Heart left ventricle (tissue), 13 donors: ENCODE data around the gene PEA15.

Experiments used
- POLR2A ChIP-seq, 2 donors: fragments of 450-650 bp; IDR thresholded peaks; one replicate each; pipeline ENCODE4 v1.6.1; 2017; ENCODE audit warnings: antibody characterized with exemption in 2 of 2, mild to moderate bottlenecking in 2 of 2, moderate library complexity in 2 of 2
- TF ChIP-seq, protein P1 (sequence below), 12 donors: fragments of 200-600 bp; sonication (generic) in 4 of 12; IDR thresholded peaks; one replicate each; pipeline versions ENCODE4 v1.5.0 to v1.8.0; 2018 to 2022; ENCODE audit warnings: antibody characterized with exemption in 12 of 12, mild to moderate bottlenecking in 5 of 12
- donor health status: ischemic (EF 13 %, LVEDD 7.1; RV severe dilation, severe dysfunction).
- donor health status: DM: no; HTN: yes; CAD: no.
- donor health status: DM: no; HTN: no; CAD: no.
- donor health status: ischemic (EF 25% LVEDD 6.9; RV normal size, moderate dysfunction).
- donor health status: ischemic (EF 25% LVEDD 5.7; RV mildly dilated, moderate dysfunction).
- donor health status: ischemic (EF 35%, LVEDD 5.7; RV mildly dilated, moderate dysfunction).
- donor health status: nonischemic (EF 11% LVEDD 7.7; RV severe dilation, severe dysfunction).
- donor health status: DM: yes; HTN: yes; CAD: no.
- donor health status: PGD.
- donor health status: ischemic (EF 29% LVEDD 5.4; RV normal size, mild dysfunction).
- donor health status: nonischemic (EF 23%, LVEDD 6.1; RV moderate dilation, normal function).

DNA sequence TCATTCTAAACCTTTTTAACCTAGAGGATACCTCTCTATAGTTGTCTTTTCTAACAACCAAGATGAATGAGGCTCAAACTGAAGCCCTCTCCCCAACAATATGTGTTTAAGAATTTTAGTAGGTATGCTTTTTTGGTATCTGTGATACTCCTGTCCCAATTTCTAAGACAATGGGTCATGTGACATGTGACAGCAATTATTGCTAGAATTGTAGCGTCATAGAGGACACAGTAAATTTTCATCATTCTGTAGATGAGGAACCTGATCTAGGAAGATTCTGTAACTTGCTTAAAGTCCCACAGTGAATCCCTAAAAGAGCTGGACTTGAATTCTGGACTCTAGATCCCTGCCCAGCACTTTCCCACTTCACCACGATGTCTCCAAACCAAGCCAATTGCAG is 26.5 kb upstream of the PEA15 start:
- TF ChIP-seq, protein P1, sequence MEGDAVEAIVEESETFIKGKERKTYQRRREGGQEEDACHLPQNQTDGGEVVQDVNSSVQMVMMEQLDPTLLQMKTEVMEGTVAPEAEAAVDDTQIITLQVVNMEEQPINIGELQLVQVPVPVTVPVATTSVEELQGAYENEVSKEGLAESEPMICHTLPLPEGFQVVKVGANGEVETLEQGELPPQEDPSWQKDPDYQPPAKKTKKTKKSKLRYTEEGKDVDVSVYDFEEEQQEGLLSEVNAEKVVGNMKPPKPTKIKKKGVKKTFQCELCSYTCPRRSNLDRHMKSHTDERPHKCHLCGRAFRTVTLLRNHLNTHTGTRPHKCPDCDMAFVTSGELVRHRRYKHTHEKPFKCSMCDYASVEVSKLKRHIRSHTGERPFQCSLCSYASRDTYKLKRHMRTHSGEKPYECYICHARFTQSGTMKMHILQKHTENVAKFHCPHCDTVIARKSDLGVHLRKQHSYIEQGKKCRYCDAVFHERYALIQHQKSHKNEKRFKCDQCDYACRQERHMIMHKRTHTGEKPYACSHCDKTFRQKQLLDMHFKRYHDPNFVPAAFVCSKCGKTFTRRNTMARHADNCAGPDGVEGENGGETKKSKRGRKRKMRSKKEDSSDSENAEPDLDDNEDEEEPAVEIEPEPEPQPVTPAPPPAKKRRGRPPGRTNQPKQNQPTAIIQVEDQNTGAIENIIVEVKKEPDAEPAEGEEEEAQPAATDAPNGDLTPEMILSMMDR (IDR thresholded peaks at IDR 0.05) = no peak
- TF ChIP-seq POLR2A (IDR thresholded peaks at IDR 0.05) = no peak
